HG03432 (cell line): ENCODE measurements around the gene SOX15.
A peak's percentile ranks its signal among the peaks of the same experiment; 100 is the strongest.

Experiments
- ATAC-seq: cut with Tn5 transposase; IDR thresholded peaks from one replicate; pipeline ENCODE4 v1.9.1; 2021; ENCODE audit warnings: mild to moderate bottlenecking, moderate library complexity; ENCODE audit not compliant: unreplicated experiment

SOX15 gene

GRCh38 chr17:7579001-7579833 is 10.7 kb downstream of the SOX15 start, which contains the start of gene CD68:
Gene CD68 (plus strand): TSS chr17:7579638. CDS start chr17:7579678, 40 bp downstream.
- peak; percentile 41 for ATAC-seq

GRCh38 chr17:7577327-7578199 is 12.3 kb downstream of the SOX15 start:
- ATAC-seq, result no peak

GRCh38 chr17:7576432-7576937 is 13.4 kb downstream of the SOX15 start:
- no peak for ATAC-seq

- ATAC-seq, result no peak
Observed at GRCh38 chr17:7575959-7576358, 13.9 kb downstream of the SOX15 start.

- ATAC-seq, result no peak
Observed at GRCh38 chr17:7575481-7575883, 14.4 kb downstream of the SOX15 start.

GRCh38 chr17:7574176-7574953 is 15.5 kb downstream of the SOX15 start:
- ATAC-seq, result no peak

GRCh38 chr17:7573324-7574080 is 16.4 kb downstream of the SOX15 start:
- peak; percentile 24 for ATAC-seq

- ATAC-seq, result peak; percentile 81
Observed at GRCh38 chr17:7572588-7573323, 17.1 kb downstream of the SOX15 start.

- ATAC-seq, result no peak
Observed at GRCh38 chr17:7572338-7572587, 17.6 kb downstream of the SOX15 start.

GRCh38 chr17:7570351-7570750 is 19.5 kb downstream of the SOX15 start:
- no peak for ATAC-seq

- ATAC-seq, result no peak
Observed at GRCh38 chr17:7569571-7569970, 20.3 kb downstream of the SOX15 start.

GRCh38 chr17:7563115-7563869 is 26.6 kb downstream of the SOX15 start:
- ATAC-seq, result no peak

GRCh38 chr17:7562208-7562605 is 27.7 kb downstream of the SOX15 start:
- ATAC-seq, result peak; percentile 13

- peak; percentile 72 for ATAC-seq
Observed at GRCh38 chr17:7561589-7562207, 28.2 kb downstream of the SOX15 start, which contains the start of gene SENP3. Gene SENP3 (plus strand): TSS chr17:7561919. CDS start chr17:7563077, 1,158 bp downstream.

- peak; percentile 57 for ATAC-seq
Observed at GRCh38 chr17:7561028-7561575, 28.8 kb downstream of the SOX15 start.

GRCh38 chr17:7560172-7561027 is 29.5 kb downstream of the SOX15 start:
- ATAC-seq, result no peak
